ENCODE results near the gene GGT7.

Gene GGT7

DNA sequence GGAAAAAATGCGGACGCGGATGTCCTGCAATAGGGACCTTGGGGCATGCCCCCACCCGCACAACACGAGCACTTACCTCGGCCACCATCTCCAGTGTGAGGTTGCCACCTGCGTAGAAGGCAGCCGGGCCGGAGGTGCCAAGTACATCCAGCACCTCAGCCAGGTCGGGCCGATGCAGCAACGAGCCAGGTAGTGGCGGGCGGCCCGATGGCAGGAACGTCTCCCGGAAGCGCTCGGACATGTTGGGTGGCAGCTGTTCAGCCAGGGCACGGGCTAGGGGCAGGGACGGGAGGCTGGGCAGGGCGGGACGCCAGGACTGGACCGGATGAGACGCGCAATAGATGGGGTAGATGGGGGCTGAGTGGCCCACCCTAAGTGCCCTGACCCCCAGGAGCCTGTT lies 13.3 kb downstream of the GGT7 start:
- Histone ChIP-seq H3K14ac (ENCODE audit: low read length) (no peak overlapping the region), H2BK15ac (ENCODE audit: low read length) (no peak overlapping the region), H3K4ac (ENCODE audit: low read length) (no peak overlapping the region), H3K4me3 (ENCODE audit: low read length in 2 of 2) (no peak overlapping the region), H3K27me3 (ENCODE audit: control insufficient read depth in 3 of 3, insufficient read depth in 3 of 3, low read depth in 1 of 3, low read length in 3 of 3) (no peaks in the 10 kb centered on the region), H2BK12ac (ENCODE audit: low read length) (no peak overlapping the region), H3K9me3 (replicated peaks in 1 of 2; ENCODE audit: control insufficient read depth in 2 of 2, insufficient read depth in 1 of 2, low read depth in 1 of 2, low read length in 2 of 2) (no peaks in the 10 kb centered on the region), H3K18ac (ENCODE audit: low read length) (no peak overlapping the region), H3K4me2 (ENCODE audit: insufficient read depth, low read length, poor library complexity, severe bottlenecking) (no peak overlapping the region), H2BK5ac (ENCODE audit: low read length) (no peak overlapping the region), H3K79me1 (ENCODE audit: low read depth, low read length) (peaks cover 2% of the 10 kb centered on the region), H2AFZ (ENCODE audit: low read length) (no peak overlapping the region), H4K8ac (ENCODE audit: low read depth, low read length) (no peak overlapping the region), H2AK5ac (ENCODE audit: low read depth, low read length) (no peak overlapping the region), H3K23ac (ENCODE audit: low read depth, low read length, poor library complexity) (no peak overlapping the region), H3K9ac (ENCODE audit: low read depth, low read length, poor library complexity) (no peak overlapping the region), H3K27ac (replicated peaks; ENCODE audit: low read length) (no peak overlapping the region), H2BK120ac (ENCODE audit: low read depth, low read length) (no peak overlapping the region), H4K91ac (ENCODE audit: low read depth, low read length, poor library complexity) (no peak overlapping the region), H3K4me1 (ENCODE audit: control insufficient read depth in 2 of 2, insufficient read depth in 1 of 2, low read depth in 1 of 2, low read length in 2 of 2) (peaks cover 0 to 2% of the 10 kb centered on the region in 2 donors), H3K36me3 (replicated peaks in 1 of 2; ENCODE audit: control insufficient read depth in 2 of 2, insufficient read depth in 2 of 2, low read length in 2 of 2) (peaks cover 37 to 92% of the 10 kb centered on the region in 2 donors)
- no CpG with 5 or more reads among the region's 26 CpGs for WGBS, 2 donors (ENCODE audit: extremely low coverage in 2 of 2, insufficient read length in 2 of 2, insufficient replicate concordance in 1 of 2)
- no peak for DNase-seq (ENCODE audit: low spot score)

DNA sequence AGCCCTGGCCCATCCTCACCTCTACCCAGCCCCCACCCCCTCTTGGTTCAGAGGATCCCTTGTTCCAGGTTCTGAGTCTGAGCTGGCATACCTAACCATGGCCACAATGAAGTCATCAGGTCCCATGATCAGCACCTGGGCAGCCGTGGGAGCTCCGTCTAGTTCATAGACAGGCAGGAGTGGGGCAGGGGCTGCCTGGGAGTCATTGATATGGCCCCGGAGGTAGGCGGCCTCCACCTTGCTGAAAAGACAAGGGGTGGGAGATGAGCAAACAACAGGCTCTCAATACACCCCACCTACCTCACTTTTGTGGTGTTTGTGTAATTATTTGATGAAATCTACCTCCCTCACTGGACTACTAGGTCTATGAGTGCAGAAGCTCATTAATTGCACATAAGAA lies 20.4 kb downstream of the GGT7 start:
- Histone ChIP-seq H3K4me2 (ENCODE audit: insufficient read depth, low read length, poor library complexity, severe bottlenecking) (no peak overlapping the region), H3K9me3 (replicated peaks in 1 of 2; ENCODE audit: control insufficient read depth in 2 of 2, insufficient read depth in 1 of 2, low read depth in 1 of 2, low read length in 2 of 2) (no peaks in the 10 kb centered on the region), H3K23ac (ENCODE audit: low read depth, low read length, poor library complexity) (no peak overlapping the region), H2BK12ac (ENCODE audit: low read length) (no peak overlapping the region), H2AK5ac (ENCODE audit: low read depth, low read length) (no peak overlapping the region), H3K36me3 (replicated peaks in 1 of 2; ENCODE audit: control insufficient read depth in 2 of 2, insufficient read depth in 2 of 2, low read length in 2 of 2) (peaks cover 37 to 85% of the 10 kb centered on the region in 2 donors), H3K9ac (ENCODE audit: low read depth, low read length, poor library complexity) (no peak overlapping the region), H2BK15ac (ENCODE audit: low read length) (no peak overlapping the region), H2AFZ (ENCODE audit: low read length) (no peak overlapping the region), H3K14ac (ENCODE audit: low read length) (no peak overlapping the region), H3K27ac (replicated peaks; ENCODE audit: low read length) (no peak overlapping the region), H3K4me1 (ENCODE audit: control insufficient read depth in 2 of 2, insufficient read depth in 1 of 2, low read depth in 1 of 2, low read length in 2 of 2) (no peaks in the 10 kb centered on the region), H2BK120ac (ENCODE audit: low read depth, low read length) (no peak overlapping the region), H3K4me3 (ENCODE audit: low read length in 2 of 2) (no peak overlapping the region), H2BK5ac (ENCODE audit: low read length) (no peak overlapping the region), H3K18ac (ENCODE audit: low read length) (no peak overlapping the region), H4K8ac (ENCODE audit: low read depth, low read length) (no peak overlapping the region), H3K4ac (ENCODE audit: low read length) (no peak overlapping the region), H4K91ac (ENCODE audit: low read depth, low read length, poor library complexity) (no peak overlapping the region), H3K79me1 (ENCODE audit: low read depth, low read length) (no peaks in the 10 kb centered on the region), H3K27me3 (ENCODE audit: control insufficient read depth in 3 of 3, insufficient read depth in 3 of 3, low read depth in 1 of 3, low read length in 3 of 3) (no peaks in the 10 kb centered on the region)
- DNase-seq (ENCODE audit: low spot score), result no peak
- WGBS, 2 donors (ENCODE audit: extremely low coverage in 2 of 2, insufficient read length in 2 of 2, insufficient replicate concordance in 1 of 2), result no CpG with 5 or more reads among the region's 4 CpGs

DNA sequence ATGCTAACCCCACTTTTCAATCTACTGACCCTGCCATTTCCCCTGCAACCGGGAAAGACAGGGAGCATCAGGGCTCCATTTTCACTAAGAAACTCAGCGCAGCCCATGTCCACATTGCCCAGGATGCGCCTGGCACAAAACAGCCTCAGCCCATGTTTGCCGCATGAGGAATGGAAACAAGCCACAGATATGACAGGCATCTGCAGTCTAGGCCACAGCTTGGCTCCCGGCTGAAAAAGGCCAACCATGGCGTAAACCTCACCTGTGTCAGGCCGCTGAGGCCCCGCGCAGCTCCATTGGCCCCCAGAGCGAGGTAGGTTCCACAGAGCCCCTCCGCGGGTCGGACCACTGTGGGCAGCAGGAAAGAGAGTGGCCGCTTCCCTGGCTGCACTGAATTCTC lies 21.7 kb downstream of the GGT7 start:
- Histone ChIP-seq H4K8ac (ENCODE audit: low read depth, low read length) (no peak overlapping the region), H3K4me2 (ENCODE audit: insufficient read depth, low read length, poor library complexity, severe bottlenecking) (no peak overlapping the region), H2AFZ (ENCODE audit: low read length) (no peak overlapping the region), H2BK12ac (ENCODE audit: low read length) (no peak overlapping the region), H2BK120ac (ENCODE audit: low read depth, low read length) (no peak overlapping the region), H3K14ac (ENCODE audit: low read length) (no peak overlapping the region), H3K23ac (ENCODE audit: low read depth, low read length, poor library complexity) (no peak overlapping the region), H3K18ac (ENCODE audit: low read length) (no peak overlapping the region), H3K4me1 (ENCODE audit: control insufficient read depth in 2 of 2, insufficient read depth in 1 of 2, low read depth in 1 of 2, low read length in 2 of 2) (no peaks in the 10 kb centered on the region), H3K36me3 (replicated peaks in 1 of 2; ENCODE audit: control insufficient read depth in 2 of 2, insufficient read depth in 2 of 2, low read length in 2 of 2) (peaks cover 32 to 81% of the 10 kb centered on the region in 2 donors), H3K4ac (ENCODE audit: low read length) (no peak overlapping the region), H3K27ac (replicated peaks; ENCODE audit: low read length) (no peak overlapping the region), H3K9ac (ENCODE audit: low read depth, low read length, poor library complexity) (no peak overlapping the region), H2BK5ac (ENCODE audit: low read length) (no peak overlapping the region), H3K4me3 (ENCODE audit: low read length in 2 of 2) (no peak overlapping the region), H2BK15ac (ENCODE audit: low read length) (no peak overlapping the region), H3K9me3 (replicated peaks in 1 of 2; ENCODE audit: control insufficient read depth in 2 of 2, insufficient read depth in 1 of 2, low read depth in 1 of 2, low read length in 2 of 2) (no peaks in the 10 kb centered on the region), H2AK5ac (ENCODE audit: low read depth, low read length) (no peak overlapping the region), H4K91ac (ENCODE audit: low read depth, low read length, poor library complexity) (no peak overlapping the region), H3K27me3 (ENCODE audit: control insufficient read depth in 3 of 3, insufficient read depth in 3 of 3, low read depth in 1 of 3, low read length in 3 of 3) (no peaks in the 10 kb centered on the region), H3K79me1 (ENCODE audit: low read depth, low read length) (no peaks in the 10 kb centered on the region)
- no CpG with 5 or more reads among the region's 14 CpGs for WGBS, 2 donors (ENCODE audit: extremely low coverage in 2 of 2, insufficient read length in 2 of 2, insufficient replicate concordance in 1 of 2)
- DNase-seq (ENCODE audit: low spot score), result no peak

DNA sequence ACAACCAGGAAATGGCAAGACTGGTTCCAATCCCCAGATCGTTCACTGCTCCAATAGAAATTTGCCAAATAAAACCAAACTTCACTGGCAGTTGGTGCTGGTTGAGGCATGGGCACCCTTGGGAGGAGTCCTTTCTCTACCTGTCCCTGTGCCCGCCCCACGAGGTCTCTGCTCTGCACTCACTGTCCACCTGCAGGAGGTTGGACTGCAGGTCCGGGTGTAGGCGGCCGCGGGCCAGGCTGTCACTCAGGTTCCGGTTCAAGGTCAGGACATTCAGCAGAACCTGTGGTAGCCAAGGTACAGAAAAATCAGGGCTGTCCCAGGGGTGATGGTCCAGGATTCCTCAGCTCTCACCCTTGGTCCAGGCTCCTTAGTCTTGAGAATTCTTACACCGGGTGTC lies 22.9 kb downstream of the GGT7 start:
- no peak overlapping the region for H3K4me3 ChIP-seq (ENCODE audit: low read length in 2 of 2)
- H3K79me1 ChIP-seq (ENCODE audit: low read depth, low read length), result no peaks in the 10 kb centered on the region
- no peak overlapping the region for H3K9ac ChIP-seq (ENCODE audit: low read depth, low read length, poor library complexity)
- H3K27ac ChIP-seq (replicated peaks; ENCODE audit: low read length), result no peak overlapping the region
- no peak overlapping the region for H4K8ac ChIP-seq (ENCODE audit: low read depth, low read length)
- H4K91ac ChIP-seq (ENCODE audit: low read depth, low read length, poor library complexity), result no peak overlapping the region
- H2BK120ac ChIP-seq (ENCODE audit: low read depth, low read length), result no peak overlapping the region
- H3K36me3 ChIP-seq (replicated peaks in 1 of 2; ENCODE audit: control insufficient read depth in 2 of 2, insufficient read depth in 2 of 2, low read length in 2 of 2), result peaks cover 27 to 76% of the 10 kb centered on the region in 2 donors
- H3K18ac ChIP-seq (ENCODE audit: low read length), result no peak overlapping the region
- H2AFZ ChIP-seq (ENCODE audit: low read length), result no peak overlapping the region
- no peak overlapping the region for H3K4me2 ChIP-seq (ENCODE audit: insufficient read depth, low read length, poor library complexity, severe bottlenecking)
- H3K9me3 ChIP-seq (replicated peaks in 1 of 2; ENCODE audit: control insufficient read depth in 2 of 2, insufficient read depth in 1 of 2, low read depth in 1 of 2, low read length in 2 of 2), result no peaks in the 10 kb centered on the region
- H2BK15ac ChIP-seq (ENCODE audit: low read length), result no peak overlapping the region
- DNase-seq (ENCODE audit: low spot score), result no peak
- H3K27me3 ChIP-seq (ENCODE audit: control insufficient read depth in 3 of 3, insufficient read depth in 3 of 3, low read depth in 1 of 3, low read length in 3 of 3), result no peaks in the 10 kb centered on the region
- H3K23ac ChIP-seq (ENCODE audit: low read depth, low read length, poor library complexity), result no peak overlapping the region
- no peak overlapping the region for H3K14ac ChIP-seq (ENCODE audit: low read length)
- WGBS, 2 donors (ENCODE audit: extremely low coverage in 2 of 2, insufficient read length in 2 of 2, insufficient replicate concordance in 1 of 2), result no CpG with 5 or more reads among the region's 9 CpGs
- H3K4ac ChIP-seq (ENCODE audit: low read length), result no peak overlapping the region
- H2BK5ac ChIP-seq (ENCODE audit: low read length), result no peak overlapping the region
- no peak overlapping the region for H2AK5ac ChIP-seq (ENCODE audit: low read depth, low read length)
- no peaks in the 10 kb centered on the region for H3K4me1 ChIP-seq (ENCODE audit: control insufficient read depth in 2 of 2, insufficient read depth in 1 of 2, low read depth in 1 of 2, low read length in 2 of 2)
- no peak overlapping the region for H2BK12ac ChIP-seq (ENCODE audit: low read length)

Data from neuronal stem cell (in vitro differentiated cells).